ENCODE measurements around the gene ABCC10.
"Not testable (repeated sequence)": the region's sequence is repeated elsewhere in the genome, so short reads cannot be mapped to it uniquely, and the experiment has no call there.

ABCC10 gene

DNA sequence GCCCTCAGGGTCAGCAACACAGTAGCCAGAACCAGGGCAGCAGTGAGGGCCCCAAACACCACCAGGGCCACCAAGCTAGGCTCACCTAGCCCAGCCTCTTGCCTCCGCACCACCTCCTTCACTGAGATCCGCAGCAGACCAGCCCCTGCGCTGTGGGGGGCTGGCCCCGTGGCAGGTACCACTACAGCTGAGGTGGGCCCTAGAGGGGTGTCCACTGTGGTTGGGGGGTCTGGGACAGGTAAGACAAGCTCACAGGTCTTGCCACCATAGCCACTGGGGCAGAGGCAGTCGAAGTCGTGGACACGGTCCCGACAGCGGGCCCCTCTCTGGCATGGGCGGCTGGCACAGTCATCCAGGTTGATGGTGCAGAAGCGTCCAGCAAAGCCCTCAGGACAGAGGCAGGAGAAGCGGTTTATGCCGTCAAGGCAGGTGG lies 23.4 kb downstream of the ABCC10 start:
- no peak for DNase-seq

DNA sequence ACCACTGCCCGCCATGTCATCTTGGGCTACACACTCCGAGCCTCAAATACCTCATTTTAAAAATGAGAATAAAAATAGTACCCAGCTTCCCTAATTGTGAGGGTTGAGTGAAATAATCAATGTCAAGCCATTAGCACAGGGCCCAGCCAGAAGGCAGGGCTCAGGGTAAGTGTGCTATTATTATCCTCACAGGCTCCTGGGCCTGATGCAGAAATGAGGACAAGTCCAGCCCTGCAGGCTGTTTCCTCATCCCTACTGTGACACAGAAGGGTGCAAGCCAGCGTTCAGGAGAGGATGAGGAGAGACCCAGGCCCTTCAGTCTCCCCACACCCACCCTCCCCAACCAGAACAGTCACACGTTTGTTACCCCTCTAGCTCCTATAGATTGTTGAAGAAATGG lies 24.0 kb downstream of the ABCC10 start:
- DNase-seq: no peak

DNA sequence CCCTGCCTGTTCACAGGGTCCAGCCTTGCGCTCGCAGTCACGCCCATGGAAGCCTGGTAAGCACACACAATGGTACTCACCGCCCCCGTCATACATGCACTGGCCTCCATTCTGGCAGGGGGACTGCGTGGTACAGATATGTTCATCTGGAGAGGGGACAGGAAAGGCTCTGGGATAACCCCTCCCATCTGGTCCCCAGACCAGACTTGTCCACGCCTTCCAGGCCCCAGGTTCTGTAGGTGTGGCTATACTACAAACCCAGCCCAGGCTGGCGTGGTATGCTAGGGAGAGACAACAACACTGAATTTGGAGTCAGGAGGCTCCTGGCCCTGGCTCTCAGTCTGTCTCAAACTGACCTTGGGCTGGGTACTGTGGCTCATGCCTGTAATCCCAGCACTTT lies 24.6 kb downstream of the ABCC10 start:
- no peak for DNase-seq

DNA sequence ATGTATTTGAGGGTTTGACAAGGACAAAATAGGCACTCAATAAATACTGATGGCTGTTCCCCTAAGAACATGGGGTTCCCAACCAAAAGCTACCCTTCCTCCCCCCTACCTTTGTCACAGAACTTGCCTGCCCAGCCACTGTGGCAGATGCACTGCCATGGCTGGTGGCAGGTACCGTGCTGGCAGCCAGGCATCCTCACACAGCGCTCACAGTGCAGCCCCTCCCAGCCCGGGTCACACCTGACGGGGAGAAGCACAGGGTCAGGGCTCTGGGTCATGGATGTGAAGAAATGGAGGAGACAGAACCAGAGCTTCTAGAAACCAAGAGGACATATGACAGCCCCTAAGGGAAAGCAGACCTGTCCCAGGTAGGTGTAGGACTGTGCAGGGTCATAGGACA lies 25.6 kb downstream of the ABCC10 start:
- DNase-seq: no peak

DNA sequence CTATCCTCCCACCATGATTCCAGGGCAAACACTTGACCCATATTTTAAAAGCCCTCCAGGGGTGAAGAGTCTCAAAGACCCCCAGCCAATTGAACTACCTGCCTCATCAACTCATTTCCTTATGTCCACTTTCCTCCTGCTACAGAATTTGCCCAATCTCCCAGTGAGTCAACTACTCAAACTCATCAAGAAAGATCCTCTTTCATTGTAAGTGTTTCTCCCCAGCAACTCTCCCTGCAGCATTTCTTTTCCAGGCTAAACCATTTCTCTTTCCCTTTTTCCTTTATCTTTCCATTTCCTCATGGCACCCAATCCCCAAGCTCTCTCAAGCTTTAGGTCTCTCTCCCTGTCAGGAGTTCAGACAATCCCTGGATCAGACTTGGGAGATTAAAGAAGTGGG lies 26.5 kb downstream of the ABCC10 start:
- no peak for DNase-seq

DNA sequence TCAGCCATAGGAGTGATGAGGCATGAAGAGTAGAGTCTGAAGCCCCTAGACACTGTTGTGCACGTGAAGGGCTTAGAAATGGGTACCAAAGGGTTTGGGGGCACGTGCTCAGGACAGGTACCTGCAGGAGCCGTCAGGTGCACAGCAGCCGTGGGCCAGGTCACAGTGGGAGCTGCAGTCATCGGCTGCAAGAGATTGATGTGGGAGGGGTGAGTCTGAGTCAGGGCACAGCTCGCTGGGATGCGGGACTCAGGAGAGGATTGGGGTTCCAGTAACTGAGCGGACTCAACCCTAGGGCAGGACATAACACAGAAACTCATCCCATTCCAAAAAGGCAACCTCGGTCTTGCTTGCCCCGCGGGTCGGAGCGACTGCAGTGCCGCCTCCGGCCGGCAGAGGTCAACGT lies 27.0 kb downstream of the ABCC10 start:
- peak; percentile 53 for DNase-seq

DNA sequence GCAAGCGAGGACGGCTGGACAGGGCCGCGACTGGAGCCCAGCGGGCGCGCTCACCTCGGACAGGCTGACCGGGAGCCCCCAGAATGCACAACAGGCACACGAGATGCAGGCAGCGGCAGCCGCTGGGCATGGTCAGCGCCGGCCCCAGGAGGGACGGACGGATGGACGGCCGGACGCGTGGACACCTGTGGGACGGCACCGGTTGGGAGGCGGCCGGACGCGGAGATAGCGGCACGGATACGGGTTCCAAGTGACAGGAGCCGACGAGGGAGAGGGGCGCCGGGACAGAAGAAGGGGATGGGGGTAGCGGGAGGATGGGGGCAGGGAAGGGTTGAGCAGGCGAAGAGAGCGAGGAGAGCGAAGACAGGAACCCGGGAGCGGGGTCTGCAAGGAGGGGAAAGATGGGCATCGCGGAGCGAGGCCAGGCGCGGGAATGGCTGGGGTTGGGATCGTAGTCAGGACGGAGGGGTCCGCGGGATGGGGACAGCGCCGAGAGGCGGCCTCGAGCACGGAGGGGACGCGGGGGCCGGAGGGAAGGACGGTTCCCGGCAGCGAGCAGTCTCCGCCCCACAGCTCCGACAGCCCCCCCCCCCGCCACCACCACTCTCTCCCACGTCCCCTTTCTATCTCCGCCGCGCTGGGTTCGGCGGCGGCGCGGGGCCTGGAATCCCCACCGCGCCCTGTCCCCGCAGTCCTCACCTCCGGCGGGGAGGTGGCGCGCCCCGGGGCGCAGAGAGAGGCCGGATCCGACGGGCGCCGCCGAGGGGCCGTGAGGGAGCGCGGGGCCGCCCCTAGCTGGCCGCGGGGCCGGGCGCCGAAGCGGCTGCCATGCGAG lies 27.6 kb downstream of the ABCC10 start:
- DNase-seq: no peak

DNA sequence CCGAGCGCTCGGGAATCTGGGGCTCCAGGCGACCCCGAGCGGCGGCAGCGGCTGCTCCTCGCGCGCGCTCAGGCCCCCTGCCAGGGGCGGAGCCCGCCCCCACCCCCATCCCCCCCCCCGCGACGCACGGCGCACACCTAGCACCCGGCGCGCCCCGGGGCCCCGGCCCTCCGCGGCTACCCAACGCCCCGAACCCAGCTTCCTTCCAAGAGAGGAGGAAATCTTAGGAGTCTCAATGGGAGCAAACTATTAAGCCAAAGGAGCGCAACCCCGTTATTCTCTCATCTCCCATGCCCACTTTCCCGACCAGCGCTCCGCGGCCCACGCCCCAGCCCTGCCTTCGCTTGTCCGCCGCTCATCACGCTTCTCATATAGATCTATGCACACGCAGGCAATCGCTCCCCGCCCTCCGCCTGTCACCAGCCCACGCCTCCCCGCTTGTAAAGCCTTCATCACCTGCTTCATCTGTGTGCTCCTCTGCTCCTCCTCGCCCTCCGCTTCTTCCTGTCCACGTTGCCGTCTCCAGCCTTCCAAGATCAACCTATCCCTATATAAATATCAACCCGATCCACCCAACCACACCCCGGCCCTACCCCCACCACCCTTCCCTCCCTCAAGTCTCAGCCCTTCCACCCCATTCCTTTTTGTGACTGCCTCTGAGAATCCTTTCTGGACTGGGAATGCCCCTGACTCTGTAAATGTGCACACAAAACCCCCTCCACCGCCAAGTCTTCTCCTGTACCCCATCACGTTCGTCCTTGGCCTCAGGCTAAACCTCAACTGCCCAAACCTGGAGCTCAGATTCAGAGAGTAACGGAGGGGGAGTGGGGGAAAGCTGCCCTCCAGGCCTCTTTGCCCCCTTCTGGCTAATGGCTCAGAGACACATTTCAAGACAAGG lies 28.4 kb downstream of the ABCC10 start, which contains the start of gene DLK2:
DLK2 (minus strand) TSS at position 18 of the 898 bp plus-strand sequence. CDS start 723 bp downstream, outside the sequence.
- DNase-seq: peak; percentile 28

DNA sequence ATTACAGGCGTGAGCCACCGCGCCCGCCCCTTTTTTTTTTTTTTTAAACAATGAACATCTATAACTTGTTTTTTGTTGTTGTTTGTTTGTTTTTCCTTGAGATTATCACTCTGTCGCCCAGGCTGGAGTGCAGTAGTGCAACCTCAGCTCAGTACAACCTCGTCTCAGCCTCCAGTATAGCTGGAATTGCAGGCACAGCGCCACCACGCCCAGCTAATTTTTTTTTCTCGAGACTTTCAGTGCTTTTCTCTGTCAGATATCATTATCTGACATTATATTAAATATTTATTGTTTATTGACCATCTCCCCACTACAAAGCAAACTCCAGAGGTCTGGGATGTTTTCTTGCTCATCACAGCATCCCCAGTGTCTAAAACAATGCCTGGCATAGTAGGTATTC lies 30.3 kb downstream of the ABCC10 start:
- no peak for DNase-seq

DNA sequence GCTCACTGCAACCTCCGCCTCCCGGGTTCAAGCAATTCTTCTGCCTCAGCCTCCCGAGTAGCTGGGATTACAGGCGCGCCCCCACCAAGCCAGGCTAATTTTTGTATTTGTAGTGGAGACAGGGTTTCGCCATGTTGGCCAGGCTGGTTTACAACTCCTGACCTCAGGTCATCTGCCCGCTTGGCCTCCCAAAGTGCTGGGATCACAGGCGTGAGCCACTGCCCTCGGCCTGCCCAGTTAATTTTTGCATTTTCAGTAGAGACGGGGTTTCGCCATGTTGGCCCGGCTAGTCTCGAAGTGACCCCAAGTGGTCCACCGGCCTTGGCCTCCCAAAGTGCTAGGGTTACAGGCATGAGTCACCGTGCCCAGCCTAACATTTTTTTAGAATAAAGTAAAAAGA lies 30.8 kb downstream of the ABCC10 start:
- DNase-seq: not testable (repeated sequence)

DNA sequence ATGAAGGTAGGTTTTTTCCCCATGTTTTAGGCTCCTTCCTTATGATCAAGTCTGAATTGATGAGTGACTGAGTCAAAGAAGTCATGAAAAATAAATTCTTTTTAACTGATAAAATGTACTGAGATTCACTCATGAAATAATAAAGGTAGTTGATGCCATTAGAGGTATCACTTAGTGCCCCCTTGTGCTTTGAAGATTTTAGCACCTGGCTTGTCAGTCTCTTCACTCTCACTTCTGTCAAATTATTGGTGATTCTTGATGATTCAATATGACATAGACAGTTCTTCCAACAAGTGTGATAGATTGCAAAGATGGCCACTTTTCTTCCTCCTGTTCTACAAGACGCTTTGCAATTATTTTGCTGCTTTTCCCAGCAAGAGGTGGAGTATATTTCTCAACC lies 32.2 kb downstream of the ABCC10 start:
- DNase-seq: no peak

DNA sequence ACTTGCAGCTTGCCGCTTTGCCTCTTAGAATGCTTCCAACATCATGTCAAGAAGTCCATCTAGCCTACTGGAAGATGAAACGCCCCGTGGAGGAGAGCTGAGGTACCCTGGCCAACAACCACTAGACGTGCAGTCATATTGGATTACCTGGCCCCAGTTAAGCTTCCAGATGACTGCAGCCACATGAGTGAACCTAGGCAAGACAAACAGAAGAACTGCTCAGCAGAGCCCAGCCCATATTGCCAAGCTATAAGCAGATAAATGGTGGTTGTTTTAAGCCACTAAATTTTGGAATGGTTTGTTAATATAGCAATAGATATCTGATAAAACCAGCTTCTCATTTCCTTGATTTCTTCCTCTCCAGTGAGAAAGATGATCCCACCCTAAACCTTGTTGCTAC lies 32.7 kb downstream of the ABCC10 start:
- DNase-seq: no peak

DNA sequence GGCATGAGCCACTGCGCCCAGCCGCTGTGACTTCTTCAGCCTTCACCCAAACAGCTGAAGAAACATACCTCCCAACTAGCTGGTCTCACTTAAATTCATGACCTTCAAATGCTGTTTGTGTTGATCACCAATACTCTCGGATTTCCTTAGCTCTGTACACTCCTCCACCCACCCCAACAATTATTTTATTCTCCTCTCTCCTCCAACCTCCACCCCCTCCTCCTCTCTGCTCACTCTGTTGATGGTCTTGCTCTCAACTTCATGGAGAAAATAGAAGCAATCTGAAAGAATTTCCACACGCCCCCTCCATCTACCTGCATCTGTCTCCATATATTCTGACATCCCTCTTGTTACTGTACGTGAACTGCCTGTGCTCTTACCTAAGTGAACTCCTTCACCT lies 34.6 kb downstream of the ABCC10 start:
- no peak for DNase-seq

DNA sequence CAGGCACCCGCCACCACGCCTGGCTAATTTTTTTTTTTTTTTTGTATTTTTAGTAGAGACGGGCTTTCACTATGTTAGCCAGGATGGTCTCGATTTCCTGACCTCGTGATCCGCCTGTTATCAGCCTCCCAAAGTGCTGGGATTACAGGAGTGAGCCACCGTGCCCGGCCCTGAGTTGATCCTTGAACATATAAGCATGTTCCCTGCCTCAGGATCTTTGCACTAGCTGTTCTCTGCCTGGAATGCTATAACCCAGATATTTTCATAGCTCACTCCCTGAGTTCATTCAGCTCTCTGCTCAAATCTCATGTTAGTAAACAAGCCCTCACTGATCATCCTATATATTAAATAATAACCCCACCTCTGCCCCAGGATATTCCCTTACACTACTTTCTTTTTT lies 37.0 kb downstream of the ABCC10 start:
- no peak for DNase-seq

DNA sequence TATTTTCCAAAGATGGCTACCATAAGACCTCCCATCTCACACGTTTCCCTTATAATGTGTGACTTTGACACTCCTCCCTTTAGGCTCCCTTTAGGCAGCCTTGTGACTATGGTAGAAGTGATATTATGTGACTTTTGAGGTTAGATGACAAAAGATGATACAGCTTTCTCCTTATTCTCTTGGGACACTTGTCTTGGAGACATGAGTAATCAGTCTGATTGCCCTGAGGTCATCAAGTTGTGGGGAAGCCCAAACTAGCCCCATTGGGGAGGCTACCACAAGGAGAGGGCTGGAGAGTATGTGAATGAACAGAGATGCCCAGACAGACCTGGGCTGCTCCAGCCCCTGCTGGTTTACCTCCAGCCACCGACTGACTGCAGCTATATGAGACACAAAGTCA lies 38.6 kb downstream of the ABCC10 start:
- no peak for DNase-seq

DNA sequence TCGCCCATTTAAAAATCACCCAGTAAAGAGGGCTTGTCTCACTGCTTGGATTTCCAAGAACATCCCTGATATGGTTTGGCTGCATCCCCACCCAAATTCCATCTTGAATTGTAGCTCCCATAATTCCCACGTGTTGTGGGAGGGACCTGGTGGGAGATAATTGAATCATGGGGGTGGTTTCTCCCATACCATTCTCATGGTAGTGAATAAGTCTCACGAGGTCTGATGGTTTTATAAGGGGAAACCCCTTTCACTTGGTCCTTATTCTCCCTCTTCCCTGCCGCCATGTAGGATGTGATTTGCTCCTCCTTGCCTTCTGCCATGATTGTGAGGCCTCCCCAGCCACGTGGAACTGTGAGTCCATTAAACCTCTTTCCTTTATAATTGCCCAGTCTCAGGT lies 39.9 kb downstream of the ABCC10 start:
- not testable (repeated sequence) for DNase-seq

DNA sequence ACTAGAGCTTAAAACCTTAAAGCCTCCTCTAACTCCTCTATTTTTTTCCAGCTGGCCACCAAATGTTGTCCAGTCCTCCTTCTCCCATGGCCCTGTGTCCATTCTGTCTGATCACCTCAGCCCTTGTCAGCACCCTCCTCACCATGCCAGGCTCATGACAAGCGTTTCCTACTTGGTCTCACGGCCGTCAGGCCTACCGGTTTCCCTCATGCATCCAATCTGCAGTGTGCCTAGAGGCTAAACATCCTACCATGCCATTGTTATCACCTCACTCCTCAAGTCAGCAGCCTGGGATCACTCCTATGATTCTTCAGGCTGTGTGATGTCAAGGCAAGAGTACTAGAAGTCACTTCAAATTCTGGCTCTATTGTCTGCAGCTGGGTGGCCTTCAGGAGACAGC lies 40.4 kb downstream of the ABCC10 start:
- no peak for DNase-seq

DNA sequence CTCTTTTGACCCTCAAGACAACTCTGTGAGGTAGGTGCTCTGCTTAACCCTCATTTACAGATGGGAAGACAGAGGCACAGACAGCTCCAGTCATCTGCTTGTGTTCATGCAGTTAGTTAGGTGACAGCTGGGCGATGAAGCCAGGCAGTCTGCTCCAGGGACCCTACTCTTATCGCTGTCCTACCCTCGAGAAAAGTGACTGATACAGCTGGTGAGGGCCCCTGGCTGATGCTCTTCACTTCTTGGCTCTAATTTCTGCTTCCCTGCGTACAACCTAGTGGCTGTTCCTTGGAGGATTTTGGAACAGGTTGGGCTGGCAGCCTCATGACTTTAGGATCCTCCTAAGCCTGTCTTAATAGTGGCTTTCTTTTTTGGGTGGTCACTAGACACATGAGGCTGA lies 40.9 kb downstream of the ABCC10 start:
- no peak for DNase-seq

DNA sequence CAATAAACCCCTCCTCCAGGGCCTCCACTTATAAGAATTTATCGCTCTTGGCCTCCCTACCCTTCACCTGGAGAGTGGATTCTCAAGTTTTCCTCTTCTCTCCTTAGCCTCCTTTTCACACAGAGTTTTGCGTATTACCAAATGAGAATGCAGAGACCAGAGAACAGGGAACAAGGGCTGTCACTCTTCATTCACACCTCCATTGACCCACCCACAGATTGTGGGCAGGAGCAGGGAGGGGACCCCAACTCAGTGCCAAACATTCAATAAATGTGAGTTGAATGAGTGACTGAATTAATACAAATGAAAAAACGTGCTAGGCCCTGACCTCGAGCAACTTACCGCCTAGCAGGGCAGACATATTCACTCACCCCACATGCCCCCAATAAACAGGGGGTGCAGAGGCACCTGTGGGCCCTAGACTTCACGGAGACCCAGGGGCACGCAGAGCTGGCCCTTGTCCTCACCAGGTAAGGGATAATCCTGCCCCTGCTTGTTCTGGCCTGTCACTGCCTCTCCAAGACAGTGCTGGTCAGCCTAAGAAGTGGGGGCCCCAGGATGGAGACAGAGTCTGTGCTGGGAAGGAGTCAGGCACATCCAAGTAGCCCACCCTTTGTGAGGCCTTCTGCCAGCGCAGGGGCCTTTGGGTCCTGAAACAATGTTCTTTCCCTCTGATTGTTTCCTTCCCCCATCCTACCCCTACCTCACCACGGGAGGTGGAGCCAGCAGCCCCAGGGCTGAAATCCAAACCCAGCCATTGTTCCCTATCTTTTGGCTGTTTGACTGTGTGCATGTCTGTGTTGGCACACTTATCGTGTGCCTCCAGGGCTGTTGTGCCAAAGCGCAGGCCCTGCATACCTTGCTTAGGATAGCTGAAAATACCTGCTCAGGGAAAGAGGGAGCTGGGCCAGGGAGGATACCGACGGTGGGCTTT lies 41.7 kb downstream of the ABCC10 start:
- DNase-seq: no peak

DNA sequence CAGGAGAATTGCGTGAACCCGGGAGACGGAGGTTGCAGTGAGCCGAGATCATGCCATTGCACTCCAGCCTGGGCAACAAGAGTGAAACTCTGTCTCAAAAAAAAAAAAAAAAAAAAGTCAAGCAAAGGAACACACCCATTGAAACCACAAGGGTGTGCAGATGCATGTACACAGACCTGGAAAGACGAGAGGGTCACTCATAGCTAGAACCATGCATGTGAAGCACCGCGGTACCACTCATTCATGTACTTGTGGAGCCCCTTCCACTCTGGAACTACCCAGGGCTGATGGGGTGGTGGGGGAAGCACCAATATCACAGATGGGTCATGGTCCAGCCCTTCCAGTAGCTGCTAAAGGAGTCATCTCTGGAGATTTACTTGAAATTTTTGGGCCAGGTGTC lies 42.6 kb downstream of the ABCC10 start:
- DNase-seq: no peak

DNA sequence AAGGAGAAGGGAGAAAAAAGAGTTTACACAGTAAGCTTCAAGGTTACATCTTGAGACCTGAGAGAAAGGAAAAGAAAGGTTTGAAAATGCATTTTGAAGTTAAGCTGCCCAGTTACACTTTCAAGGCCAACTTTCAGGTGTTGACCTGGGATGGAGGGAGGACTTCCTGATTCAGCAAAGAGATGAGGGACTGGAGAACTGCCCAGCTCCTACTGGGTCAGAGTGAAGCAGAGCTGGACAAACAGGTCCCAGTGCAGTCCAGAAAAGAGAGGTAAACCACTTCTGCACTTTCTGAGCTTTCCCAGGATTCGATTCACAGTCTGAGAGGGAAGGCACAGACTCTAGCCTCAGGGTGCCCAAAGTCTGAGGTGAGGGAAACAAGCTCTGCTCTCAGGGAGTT lies 44.1 kb downstream of the ABCC10 start:
- no peak for DNase-seq

DNA sequence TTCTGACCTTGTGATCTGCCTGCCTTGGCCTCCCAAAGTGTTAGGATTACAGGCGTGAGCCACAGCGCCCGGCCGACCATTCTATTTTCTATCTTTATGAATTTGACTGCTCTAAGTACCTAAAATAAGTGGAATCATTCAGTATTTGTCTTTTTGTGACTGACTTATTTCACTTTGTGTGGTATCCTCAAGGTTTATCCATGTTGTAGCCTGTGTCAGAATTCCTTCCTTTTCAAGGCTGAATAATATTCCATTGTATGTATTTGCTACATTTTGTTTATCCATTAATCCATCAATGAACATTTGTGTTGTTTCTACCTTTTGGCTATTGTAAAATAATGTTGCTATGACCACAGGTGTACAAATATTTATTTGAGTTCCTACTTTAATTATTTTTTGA lies 45.2 kb downstream of the ABCC10 start:
- DNase-seq: no peak

DNA sequence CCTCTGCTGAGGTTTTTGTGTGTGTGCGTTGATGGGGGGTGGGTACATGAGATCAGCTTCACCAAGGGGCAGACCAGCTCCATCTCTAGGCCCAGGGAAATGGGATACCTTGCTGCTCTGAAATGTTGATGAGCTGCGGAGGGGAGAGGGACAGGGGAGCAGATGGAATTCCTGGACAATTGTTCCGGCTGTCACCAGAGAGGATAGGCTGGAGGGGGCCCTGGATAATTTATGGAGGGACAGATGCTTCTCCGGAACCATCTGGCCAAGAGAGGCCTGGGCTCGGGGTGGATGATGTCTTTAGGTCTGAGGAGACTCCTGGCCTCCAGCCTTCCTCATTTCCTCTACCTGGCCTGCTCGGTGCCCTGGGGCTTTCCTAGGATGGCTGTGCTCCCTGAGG lies 48.2 kb downstream of the ABCC10 start:
- DNase-seq: no peak
